SK-N-SH (cell line): Measurements from ENCODE around the gene PHF12. TPM values are rescaled to one million over a fixed set of nuclear protein-coding genes. Genes with fewer than 3 reads are reported as not detected.

ENCODE experiments used
- CTCF ChIA-PET: fragments of 300-600, 350-600 bp; formaldehyde crosslinking; extraction: SDS; loops from one replicate; lab custom pipeline; 2021; lab: Yijun Ruan, JAX
- POLR2A ChIA-PET: fragments of 350-600 bp; sonication (Branson Sonifier 250); formaldehyde crosslinking; extraction: SDS; loops from one replicate; lab custom pipeline; 2020; ENCODE audit warnings: antibody characterized with exemption, inconsistent platforms; lab: Yijun Ruan, JAX
- DNase-seq: peaks from one replicate; pipeline ENCODE4 v3.0.0; 2012
- H2AFZ ChIP-seq: fragments of 200-600 bp; sonication (generic); 2 replicates; pipeline ENCODE4 v1.8.1; 2016; ENCODE audit warnings: antibody characterized with exemption, mild to moderate bottlenecking, low read depth
- H3F3A ChIP-seq: fragments of 200-600 bp; sonication (generic); replicated peaks from 2 replicates; pipeline ENCODE3; 2016; ENCODE audit warnings: antibody characterized with exemption, mild to moderate bottlenecking; ENCODE audit not compliant: insufficient read depth
- H3K27ac ChIP-seq, 2 experiments: fragments of 200-500 bp in 1 of 2; fragments of 200-600 bp in 1 of 2; sonication (Bioruptor generic) in 1 of 2; sonication (generic), shearing (Covaris generic) in 1 of 2; 2 replicates each; pipeline versions ENCODE4 v1.5.1 to v1.6.1; 2014 to 2016; ENCODE audit warnings: low read depth in 2 of 2, inconsistent platforms in 1 of 2, low read length in 1 of 2, mild to moderate bottlenecking in 1 of 2, mixed read lengths in 1 of 2
- H3K27me3 ChIP-seq: fragments of 200-600 bp; sonication (generic), shearing (Covaris generic); 2 replicates; pipeline ENCODE4 v1.6.1; 2016; ENCODE audit warnings: mixed run types; ENCODE audit not compliant: insufficient read depth
- H3K36me3 ChIP-seq, 2 experiments: fragments of 200-500 bp in 1 of 2; fragments of 200-600 bp in 1 of 2; sonication (Bioruptor generic) in 1 of 2; sonication (generic) in 1 of 2; replicated peaks in 1 of 2; 2 replicates each; pipeline versions ENCODE3 to v1.5.1; 2014 to 2016; ENCODE audit warnings: low read length in 1 of 2, mild to moderate bottlenecking in 1 of 2; ENCODE audit not compliant: insufficient read depth in 2 of 2, control insufficient read depth in 1 of 2
- H3K4me1 ChIP-seq, 2 experiments: fragments of 200-500 bp in 1 of 2; fragments of 200-600 bp in 1 of 2; sonication (Bioruptor generic) in 1 of 2; sonication (generic), shearing (Covaris generic) in 1 of 2; 2 replicates each; pipeline versions ENCODE4 v1.5.1 to v1.6.1; 2014 to 2016; ENCODE audit warnings: low read depth in 1 of 2, low read length in 1 of 2, mixed run types in 1 of 2; ENCODE audit not compliant: insufficient read depth in 2 of 2, control insufficient read depth in 1 of 2
- H3K4me2 ChIP-seq: fragments of 200-600 bp; sonication (generic), shearing (Covaris generic); 2 replicates; pipeline ENCODE4 v1.6.1; 2017; ENCODE audit warnings: mixed run types
- H3K4me3 ChIP-seq, 2 experiments: fragments of 200-500 bp in 1 of 2; fragments of 200-600 bp in 1 of 2; sonication (Bioruptor generic) in 1 of 2; sonication (generic), shearing (Covaris generic) in 1 of 2; 2 replicates each; pipeline versions ENCODE4 v1.5.1 to v1.8.1; 2014 to 2016; ENCODE audit warnings: low read depth in 2 of 2, inconsistent platforms in 1 of 2, low read length in 1 of 2, mild to moderate bottlenecking in 1 of 2, mixed read lengths in 1 of 2, moderate library complexity in 1 of 2
- H3K79me2 ChIP-seq: fragments of 200-600 bp; sonication (generic); 2 replicates; pipeline ENCODE4 v1.8.1; 2017; ENCODE audit warnings: mild to moderate bottlenecking; ENCODE audit not compliant: insufficient read depth
- H3K9ac ChIP-seq: fragments of 200-600 bp; sonication (generic); 2 replicates; pipeline ENCODE4 v1.6.1; 2017; ENCODE audit warnings: mixed run types
- H3K9me2 ChIP-seq: fragments of 200-600 bp; sonication (generic); 2 replicates; pipeline ENCODE4 v1.6.1; 2017; ENCODE audit warnings: mixed run types
- H3K9me3 ChIP-seq: fragments of 200-600 bp; sonication (generic); 2 replicates; pipeline ENCODE4 v1.6.1; 2017; ENCODE audit warnings: mixed run types, mild to moderate bottlenecking, moderate library complexity
- H4K20me1 ChIP-seq: fragments of 200-600 bp; sonication (generic); 2 replicates; pipeline ENCODE4 v1.6.1; 2017; ENCODE audit warnings: mild to moderate bottlenecking, mixed run types; ENCODE audit not compliant: insufficient read depth
- CTCF ChIP-seq: fragments of 200-600 bp; sonication (generic); IDR thresholded peaks from 2 replicates; pipeline ENCODE4 v1.6.1; 2017; ENCODE audit warnings: antibody characterized with exemption, mild to moderate bottlenecking, moderate library complexity
- FOSL2 ChIP-seq: IDR thresholded peaks from 2 replicates; pipeline ENCODE4 v1.4.0; 2012; ENCODE audit warnings: low read depth, mild to moderate bottlenecking, moderate library complexity, borderline replicate concordance
- FOXJ3 ChIP-seq: sonication (generic); formaldehyde crosslinking; IDR thresholded peaks from 2 replicates; pipeline ENCODE4 v1.5.1; 2020; ENCODE audit warnings: mild to moderate bottlenecking, missing genetic modification reagents
- MEF2A ChIP-seq: IDR thresholded peaks from 2 replicates; pipeline ENCODE4 v1.4.0; 2012; ENCODE audit warnings: low read depth, borderline replicate concordance
- NFIC ChIP-seq: IDR thresholded peaks from 2 replicates; pipeline ENCODE4 v1.4.0; 2012; ENCODE audit warnings: borderline replicate concordance
- POLR2AphosphoS5 ChIP-seq: IDR thresholded peaks from 2 replicates; pipeline ENCODE4 v1.6.1; 2012; ENCODE audit warnings: low read depth, low read length
- RXRA ChIP-seq: IDR thresholded peaks from 2 replicates; pipeline ENCODE4 v1.4.0; 2012; ENCODE audit warnings: low read depth, mild to moderate bottlenecking, borderline replicate concordance
- SIN3A ChIP-seq: IDR thresholded peaks from 2 replicates; pipeline ENCODE4 v1.6.1; 2012; ENCODE audit warnings: low read depth, mild to moderate bottlenecking, low read length, moderate library complexity, borderline replicate concordance
- SMC3 ChIP-seq: IDR thresholded peaks from 2 replicates; pipeline ENCODE4 v1.6.1; 2012; ENCODE audit warnings: low read depth, low read length, improper control_type of control experiment
- TAF1 ChIP-seq: IDR thresholded peaks from 2 replicates; pipeline ENCODE4 v1.6.1; 2012; ENCODE audit warnings: low read depth, mild to moderate bottlenecking, low read length, moderate library complexity, borderline replicate concordance
- TEAD4 ChIP-seq: IDR thresholded peaks from 2 replicates; pipeline ENCODE4 v1.4.0; 2012; ENCODE audit warnings: mild to moderate bottlenecking, borderline replicate concordance; ENCODE audit not compliant: insufficient read depth
- USF1 ChIP-seq: IDR thresholded peaks from 2 replicates; pipeline ENCODE4 v1.4.0; 2012; ENCODE audit warnings: low read depth, borderline replicate concordance
- YY1 ChIP-seq: IDR thresholded peaks from 2 replicates; pipeline ENCODE4 v1.4.0; 2012; ENCODE audit warnings: low read depth, mild to moderate bottlenecking
- WGBS: methylation state at CpG from one replicate; pipeline ENCODE4 v1.1.6; 2017; ENCODE audit warnings: low lambda C conversion rate; 5-methylcytosine and 5-hydroxymethylcytosine counted together
- polyA plus RNA-seq, 3 experiments: library from polyadenylated mRNA; depleted of rRNA; stranded (reverse); fragments of >200 nt; gene quantifications; 2 replicates each; pipeline ENCODE4 v1.2.3, GENCODE V29; 2012

PHF12 gene
- polyA plus RNA-seq, 1 of the 3 experiments (the other 2 are of a cell fraction), result 24.0 TPM

- TF ChIP-seq CTCF (no peak), RXRA (no peak)
Measured at GRCh38 chr17:28989028-28989427, 37.7 kb upstream of the PHF12 start (continued).

- CTCF ChIA-PET, result interaction anchor here (0.5 to 2.8 kb wide), 3 partner anchors 15 to 215 kb away, joined by 3 to 23 read pairs (median 4); no protein-coding TSS in a partner anchor
- Histone ChIP-seq H3K4me3 (no peak overlapping the region), H3F3A (no peaks in the 10 kb centered on the region), H3K4me2 (no peak overlapping the region), H3K9me2 (no peaks in the 10 kb centered on the region), H3K9ac (no peak overlapping the region), H3K27me3 (no peaks in the 10 kb centered on the region), H3K4me1 (peaks cover 2 to 21% of the 10 kb centered on the region in 2 experiments; a peak in 2 of 4 replicates), H3K27ac (no peak overlapping the region), H3K36me3 (no peaks in the 10 kb centered on the region), H2AFZ (no peak overlapping the region), H3K79me2 (no peaks in the 10 kb centered on the region), H3K9me3 (no peaks in the 10 kb centered on the region), H4K20me1 (no peaks in the 10 kb centered on the region)
- TF ChIP-seq TEAD4 (no peak), SMC3 (no peak), FOXJ3 (no peak)
- POLR2A ChIA-PET, result no interaction called here
- WGBS, result no CpG with 5 or more reads among the region's 1 CpG
- DNase-seq, result no peak
Measured at GRCh38 chr17:28988475-28988874, 37.2 kb upstream of the PHF12 start.

GRCh38 chr17:28986714-28987655 is 35.7 kb upstream of the PHF12 start:
- no peak for DNase-seq
- no peak for TF ChIP-seq SMC3
- no peak for TF ChIP-seq YY1
- TF ChIP-seq SIN3A, result no peak
- no peak for TF ChIP-seq FOSL2
- TF ChIP-seq USF1, result no peak
- TF ChIP-seq RXRA, result no peak
- no peak for TF ChIP-seq TAF1
- no peak for TF ChIP-seq POLR2AphosphoS5
- no peak for TF ChIP-seq MEF2A
- no peak for TF ChIP-seq NFIC
- POLR2A ChIA-PET, result no interaction called here
- H4K20me1 ChIP-seq, result no peaks in the 10 kb centered on the region
- CTCF ChIA-PET, result interaction anchor here (0.7 to 3.1 kb wide), 7 partner anchors 15 to 129 kb away, joined by 3 to 23 read pairs (median 5); no protein-coding TSS in a partner anchor
- H3K27me3 ChIP-seq, result no peaks in the 10 kb centered on the region
- H3K27ac ChIP-seq, result no peak overlapping the region
- H3K4me3 ChIP-seq, result no peak overlapping the region
- no peaks in the 10 kb centered on the region for H3K79me2 ChIP-seq
- H2AFZ ChIP-seq, result no peak overlapping the region
- no peaks in the 10 kb centered on the region for H3F3A ChIP-seq
- H3K4me2 ChIP-seq, result no peak overlapping the region
- WGBS, result 54% methylated on average over 13 of the region's 15 CpGs
- no peaks in the 10 kb centered on the region for H3K36me3 ChIP-seq
- no peaks in the 10 kb centered on the region for H3K9me3 ChIP-seq
- no peak overlapping the region for H3K9ac ChIP-seq
- H3K4me1 ChIP-seq, result peaks cover 12% of the 10 kb centered on the region in 2 experiments; a peak in 2 of 4 replicates
- no peaks in the 10 kb centered on the region for H3K9me2 ChIP-seq
